GM12872 (cell line): ENCODE measurements around the gene ADCY9.

Source experiments
- CTCF ChIP-seq: IDR thresholded peaks from 3 replicates; pipeline ENCODE4 v1.5.1; 2011; ENCODE audit warnings: low read depth, mild to moderate bottlenecking, low read length, moderate library complexity; ENCODE audit not compliant: insufficient read depth

Gene ADCY9

GRCh38 chr16:3951861-3952736 lies 164.1 kb downstream of the ADCY9 start:
- TF ChIP-seq CTCF = no peak

- no peak for TF ChIP-seq CTCF
Observed at GRCh38 chr16:3950343-3951193, 165.7 kb downstream of the ADCY9 start.

GRCh38 chr16:3949946-3950342 lies 166.3 kb downstream of the ADCY9 start:
- no peak for TF ChIP-seq CTCF

- TF ChIP-seq CTCF = no peak
Observed at GRCh38 chr16:3949287-3949686, 167.0 kb downstream of the ADCY9 start.

- TF ChIP-seq CTCF = no peak
Observed at GRCh38 chr16:3948378-3948995, 167.8 kb downstream of the ADCY9 start.

GRCh38 chr16:3946604-3947180 lies 169.6 kb downstream of the ADCY9 start:
- no peak for TF ChIP-seq CTCF
